ENCODE measurements around the gene GRM4.

The GRM4 gene

DNA sequence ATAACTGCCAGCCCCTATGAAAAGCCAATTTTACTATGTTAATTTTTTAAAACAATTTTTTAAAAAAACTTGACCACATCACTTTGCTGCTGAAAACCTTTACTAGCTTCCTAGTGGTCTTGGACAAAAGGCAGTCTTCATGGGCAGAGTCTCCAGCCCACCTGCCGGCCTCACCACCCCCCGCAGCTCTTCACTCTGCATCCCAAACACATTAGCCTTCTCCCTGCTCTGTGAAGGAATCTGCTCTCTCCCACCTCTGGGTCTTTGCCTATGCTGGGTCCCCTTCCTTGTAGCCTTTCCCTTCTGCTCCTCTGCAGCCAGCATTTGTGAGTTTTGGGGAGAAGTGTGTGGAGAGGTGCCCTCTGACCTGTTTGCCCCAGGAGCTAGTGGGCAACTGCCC, 171.4 kb downstream of the GRM4 start:
- no peak for DNase-seq

DNA sequence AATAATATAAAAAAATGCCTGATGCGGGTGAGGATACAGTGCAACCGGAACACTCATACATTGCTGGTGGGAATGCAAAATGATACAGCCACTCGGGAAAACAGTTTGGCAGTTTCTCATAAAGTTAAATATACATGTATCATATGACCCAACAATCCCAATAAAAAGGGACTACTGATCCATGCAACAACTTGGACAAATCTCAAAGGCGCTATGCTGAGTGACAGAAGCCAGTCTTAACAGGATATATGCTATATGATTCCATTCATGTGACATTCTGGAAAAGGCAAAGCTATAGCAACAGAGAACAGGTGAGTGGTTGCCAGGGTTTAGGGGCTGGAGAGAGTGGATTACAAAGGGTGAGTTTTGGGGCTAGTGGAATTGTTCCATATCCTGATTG, 171.9 kb downstream of the GRM4 start:
- DNase-seq = no peak

DNA sequence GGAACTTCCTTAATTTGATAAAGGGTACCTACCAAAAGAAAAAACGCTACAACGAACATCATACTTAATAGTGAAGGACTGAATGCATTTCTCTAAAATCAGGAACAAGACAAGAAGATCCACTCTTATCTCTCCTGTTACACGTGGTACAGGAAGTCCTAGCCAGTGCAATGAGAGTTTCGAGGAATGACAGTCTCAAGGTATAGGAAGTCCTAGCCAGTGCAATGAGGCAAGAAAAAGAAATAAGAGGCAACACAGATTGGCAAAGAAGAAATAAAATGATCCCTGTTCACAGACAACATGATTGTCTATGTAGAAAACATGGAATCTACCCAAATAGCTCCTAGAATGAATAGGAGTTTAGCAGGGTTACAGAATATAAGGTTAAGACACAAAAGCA, 174.3 kb downstream of the GRM4 start:
- no peak for DNase-seq
